HEK293 (cell line): ENCODE results near the gene NCKAP1.

ENCODE experiments used
- GLIS2 ChIP-seq: fragments of 450-650 bp; formaldehyde crosslinking; IDR thresholded peaks from 2 replicates; pipeline ENCODE4 v1.5.1; 2016; ENCODE audit warnings: missing biosample characterization, missing genetic modification characterization
- MEIS1 ChIP-seq: sonication (generic); formaldehyde crosslinking; IDR thresholded peaks from 2 replicates; pipeline ENCODE4 v1.8.1; 2022; ENCODE audit warnings: missing genetic modification reagents, mild to moderate bottlenecking, borderline replicate concordance
- PRDM1 ChIP-seq: fragments of 450-650 bp; formaldehyde crosslinking; IDR thresholded peaks from 2 replicates; pipeline ENCODE4; 2016; ENCODE audit warnings: missing biosample characterization, missing genetic modification characterization
- SETDB1 ChIP-seq: IDR thresholded peaks from one replicate; pipeline ENCODE4 v1.6.1; 2017; ENCODE audit warnings: mild to moderate bottlenecking, low read length, moderate library complexity, mixed read lengths; ENCODE audit not compliant: insufficient read length
- YY1 ChIP-seq: fragments of 450-650 bp; formaldehyde crosslinking; IDR thresholded peaks from 2 replicates; pipeline ENCODE4 v1.5.1; 2018; ENCODE audit warnings: missing biosample characterization, missing genetic modification characterization
- ZBTB1 ChIP-seq: fragments of 450-650 bp; formaldehyde crosslinking; IDR thresholded peaks from 2 replicates; pipeline ENCODE4 v1.5.1; 2016; ENCODE audit warnings: missing biosample characterization, missing genetic modification characterization
- ZBTB48 ChIP-seq: fragments of 450-650 bp; formaldehyde crosslinking; IDR thresholded peaks from 2 replicates; pipeline ENCODE4 v1.5.1; 2016; ENCODE audit warnings: missing biosample characterization, missing genetic modification characterization
- ZFP69B ChIP-seq: fragments of 450-650 bp; formaldehyde crosslinking; IDR thresholded peaks from 2 replicates; pipeline ENCODE4 v1.5.1; 2016; ENCODE audit warnings: missing biosample characterization, missing genetic modification characterization
- ZIC2 ChIP-seq: fragments of 450-650 bp; formaldehyde crosslinking; IDR thresholded peaks from 2 replicates; pipeline ENCODE4 v1.5.1; 2016; ENCODE audit warnings: missing biosample characterization, missing genetic modification characterization
- ZNF114 ChIP-seq: fragments of 450-650 bp; formaldehyde crosslinking; IDR thresholded peaks from 2 replicates; pipeline ENCODE4 v1.5.0; 2017; ENCODE audit warnings: missing biosample characterization, missing genetic modification characterization
- ZNF121 ChIP-seq: fragments of 450-650 bp; formaldehyde crosslinking; IDR thresholded peaks from 2 replicates; pipeline ENCODE4 v1.5.1; 2016; ENCODE audit warnings: missing biosample characterization, missing genetic modification characterization
- ZNF132 ChIP-seq: fragments of 450-650 bp; formaldehyde crosslinking; IDR thresholded peaks from 2 replicates; pipeline ENCODE4 v1.5.1; 2017; ENCODE audit warnings: missing biosample characterization, missing genetic modification characterization, borderline replicate concordance
- ZNF169 ChIP-seq: fragments of 450-650 bp; formaldehyde crosslinking; IDR thresholded peaks from 2 replicates; pipeline ENCODE4 v1.5.1; 2016; ENCODE audit warnings: missing biosample characterization, missing genetic modification characterization
- ZNF174 ChIP-seq: fragments of 450-650 bp; formaldehyde crosslinking; IDR thresholded peaks from 2 replicates; pipeline ENCODE4 v1.5.0; 2017; ENCODE audit warnings: missing biosample characterization, mild to moderate bottlenecking, missing genetic modification characterization
- ZNF324 ChIP-seq: fragments of 450-650 bp; formaldehyde crosslinking; IDR thresholded peaks from 2 replicates; pipeline ENCODE4 v1.5.1; 2016; ENCODE audit warnings: missing biosample characterization, missing genetic modification characterization
- ZNF423 ChIP-seq: fragments of 450-650 bp; formaldehyde crosslinking; IDR thresholded peaks from 2 replicates; pipeline ENCODE4 v1.5.1; 2016; ENCODE audit warnings: missing biosample characterization, missing genetic modification characterization
- ZNF561 ChIP-seq: fragments of 450-650 bp; IDR thresholded peaks from 2 replicates; pipeline ENCODE4 v1.5.1; 2018; ENCODE audit warnings: missing biosample characterization, missing genetic modification characterization, borderline replicate concordance
- ZNF623 ChIP-seq: fragments of 450-650 bp; formaldehyde crosslinking; IDR thresholded peaks from 2 replicates; pipeline ENCODE4 v1.5.1; 2016; ENCODE audit warnings: missing biosample characterization, missing genetic modification characterization
- ZNF707 ChIP-seq: fragments of 450-650 bp; formaldehyde crosslinking; IDR thresholded peaks from 2 replicates; pipeline ENCODE4 v1.5.1; 2016; ENCODE audit warnings: missing biosample characterization, missing genetic modification characterization
- ZNF776 ChIP-seq: fragments of 450-650 bp; formaldehyde crosslinking; IDR thresholded peaks from 2 replicates; pipeline ENCODE4 v1.5.0; 2017; ENCODE audit warnings: missing biosample characterization, missing genetic modification characterization, borderline replicate concordance
- ZSCAN16 ChIP-seq: fragments of 450-650 bp; formaldehyde crosslinking; IDR thresholded peaks from 2 replicates; pipeline ENCODE4 v1.5.1; 2016; ENCODE audit warnings: missing biosample characterization, missing genetic modification characterization
- TF ChIP-seq, protein P1 (sequence below): fragments of 450-650 bp; formaldehyde crosslinking; IDR thresholded peaks from 2 replicates; pipeline ENCODE4 v1.5.1; 2016; ENCODE audit warnings: missing biosample characterization, missing genetic modification characterization
- TF ChIP-seq, protein P2 (sequence below): fragments of 450-650 bp; formaldehyde crosslinking; IDR thresholded peaks from 2 replicates; pipeline ENCODE4 v1.5.0; 2017; ENCODE audit warnings: missing biosample characterization, missing genetic modification characterization, borderline replicate concordance
- TF ChIP-seq, protein P3 (sequence below): IDR thresholded peaks from 2 replicates; pipeline ENCODE4 v1.6.1; 2011; ENCODE audit warnings: mild to moderate bottlenecking, low read depth, low read length, borderline replicate concordance
- TF ChIP-seq, protein P4 (sequence below): fragments of 450-650 bp; formaldehyde crosslinking; IDR thresholded peaks from 2 replicates; pipeline ENCODE4 v1.5.1; 2016; ENCODE audit warnings: missing biosample characterization, missing genetic modification characterization
- TF ChIP-seq, protein P5 (sequence below): fragments of 450-650 bp; formaldehyde crosslinking; IDR thresholded peaks from 2 replicates; pipeline ENCODE4 v1.5.1; 2016; ENCODE audit warnings: missing biosample characterization, missing genetic modification characterization
- TF ChIP-seq, protein P6 (sequence below): fragments of 450-650 bp; formaldehyde crosslinking; IDR thresholded peaks from 2 replicates; pipeline ENCODE4 v1.5.1; 2016; ENCODE audit warnings: missing biosample characterization, missing genetic modification characterization

NCKAP1 gene

DNA sequence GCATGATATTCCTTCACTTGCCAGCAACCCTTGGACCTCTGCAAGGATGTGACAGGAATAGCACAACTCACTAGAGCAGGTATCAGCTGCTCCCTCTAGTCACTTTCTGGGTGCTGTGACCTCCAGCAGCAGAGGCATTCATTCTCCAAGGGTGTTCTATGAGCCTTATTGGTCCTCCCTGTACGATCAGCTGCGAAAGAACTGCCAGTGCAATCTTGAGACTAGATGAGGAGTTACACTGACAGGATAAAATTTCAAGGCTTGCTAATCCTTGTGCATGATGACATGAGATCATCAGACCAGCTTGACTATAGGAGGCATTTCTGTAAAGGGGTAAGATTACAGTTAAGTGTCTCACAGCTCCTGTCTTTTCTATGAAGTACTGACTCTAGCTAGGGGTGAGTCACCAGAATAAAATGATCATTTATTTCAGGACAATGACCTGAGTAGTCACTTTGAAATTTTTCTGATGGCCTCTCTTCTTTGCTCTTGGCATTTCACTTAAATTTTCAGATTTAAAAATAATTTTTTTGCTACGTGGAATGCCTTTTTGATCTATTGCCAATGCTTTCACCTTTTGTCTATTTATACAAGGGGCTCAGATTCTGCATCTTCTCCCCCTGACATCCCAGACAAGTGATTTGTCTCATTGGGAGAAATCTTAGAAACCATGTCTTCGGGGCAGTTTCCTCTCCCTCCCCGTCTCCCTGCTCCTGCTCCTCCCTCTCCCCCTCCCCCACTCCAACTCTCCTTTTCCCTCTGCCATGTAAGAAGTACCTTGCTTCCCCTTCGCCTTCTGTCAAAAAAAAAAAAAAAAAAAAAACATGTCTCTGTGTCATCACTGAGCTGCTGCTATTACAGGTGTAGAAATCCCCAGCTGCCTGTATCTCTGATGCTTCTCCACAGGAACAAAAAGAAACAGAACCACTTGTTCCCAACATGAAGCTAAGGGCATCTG, 122.6 kb downstream of the NCKAP1 start (continued):
- TF ChIP-seq MEIS1 (CRISPR knock-in tag) = no peak
- TF ChIP-seq ZBTB48 (tag by site-specific recombination) = no peak
- no peak for TF ChIP-seq ZNF121 (tag by site-specific recombination)
- 0 out of 2 replicates have a peak, but pooled peaks have one; percentile 11 for TF ChIP-seq ZIC2 (tag by site-specific recombination)
- no peak for TF ChIP-seq ZNF623
- TF ChIP-seq, protein P1, sequence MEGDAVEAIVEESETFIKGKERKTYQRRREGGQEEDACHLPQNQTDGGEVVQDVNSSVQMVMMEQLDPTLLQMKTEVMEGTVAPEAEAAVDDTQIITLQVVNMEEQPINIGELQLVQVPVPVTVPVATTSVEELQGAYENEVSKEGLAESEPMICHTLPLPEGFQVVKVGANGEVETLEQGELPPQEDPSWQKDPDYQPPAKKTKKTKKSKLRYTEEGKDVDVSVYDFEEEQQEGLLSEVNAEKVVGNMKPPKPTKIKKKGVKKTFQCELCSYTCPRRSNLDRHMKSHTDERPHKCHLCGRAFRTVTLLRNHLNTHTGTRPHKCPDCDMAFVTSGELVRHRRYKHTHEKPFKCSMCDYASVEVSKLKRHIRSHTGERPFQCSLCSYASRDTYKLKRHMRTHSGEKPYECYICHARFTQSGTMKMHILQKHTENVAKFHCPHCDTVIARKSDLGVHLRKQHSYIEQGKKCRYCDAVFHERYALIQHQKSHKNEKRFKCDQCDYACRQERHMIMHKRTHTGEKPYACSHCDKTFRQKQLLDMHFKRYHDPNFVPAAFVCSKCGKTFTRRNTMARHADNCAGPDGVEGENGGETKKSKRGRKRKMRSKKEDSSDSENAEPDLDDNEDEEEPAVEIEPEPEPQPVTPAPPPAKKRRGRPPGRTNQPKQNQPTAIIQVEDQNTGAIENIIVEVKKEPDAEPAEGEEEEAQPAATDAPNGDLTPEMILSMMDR = no peak
- TF ChIP-seq, protein P2, sequence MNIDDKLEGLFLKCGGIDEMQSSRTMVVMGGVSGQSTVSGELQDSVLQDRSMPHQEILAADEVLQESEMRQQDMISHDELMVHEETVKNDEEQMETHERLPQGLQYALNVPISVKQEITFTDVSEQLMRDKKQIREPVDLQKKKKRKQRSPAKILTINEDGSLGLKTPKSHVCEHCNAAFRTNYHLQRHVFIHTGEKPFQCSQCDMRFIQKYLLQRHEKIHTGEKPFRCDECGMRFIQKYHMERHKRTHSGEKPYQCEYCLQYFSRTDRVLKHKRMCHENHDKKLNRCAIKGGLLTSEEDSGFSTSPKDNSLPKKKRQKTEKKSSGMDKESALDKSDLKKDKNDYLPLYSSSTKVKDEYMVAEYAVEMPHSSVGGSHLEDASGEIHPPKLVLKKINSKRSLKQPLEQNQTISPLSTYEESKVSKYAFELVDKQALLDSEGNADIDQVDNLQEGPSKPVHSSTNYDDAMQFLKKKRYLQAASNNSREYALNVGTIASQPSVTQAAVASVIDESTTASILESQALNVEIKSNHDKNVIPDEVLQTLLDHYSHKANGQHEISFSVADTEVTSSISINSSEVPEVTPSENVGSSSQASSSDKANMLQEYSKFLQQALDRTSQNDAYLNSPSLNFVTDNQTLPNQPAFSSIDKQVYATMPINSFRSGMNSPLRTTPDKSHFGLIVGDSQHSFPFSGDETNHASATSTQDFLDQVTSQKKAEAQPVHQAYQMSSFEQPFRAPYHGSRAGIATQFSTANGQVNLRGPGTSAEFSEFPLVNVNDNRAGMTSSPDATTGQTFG (tag by site-specific recombination) = no peak
- TF ChIP-seq, protein P3, sequence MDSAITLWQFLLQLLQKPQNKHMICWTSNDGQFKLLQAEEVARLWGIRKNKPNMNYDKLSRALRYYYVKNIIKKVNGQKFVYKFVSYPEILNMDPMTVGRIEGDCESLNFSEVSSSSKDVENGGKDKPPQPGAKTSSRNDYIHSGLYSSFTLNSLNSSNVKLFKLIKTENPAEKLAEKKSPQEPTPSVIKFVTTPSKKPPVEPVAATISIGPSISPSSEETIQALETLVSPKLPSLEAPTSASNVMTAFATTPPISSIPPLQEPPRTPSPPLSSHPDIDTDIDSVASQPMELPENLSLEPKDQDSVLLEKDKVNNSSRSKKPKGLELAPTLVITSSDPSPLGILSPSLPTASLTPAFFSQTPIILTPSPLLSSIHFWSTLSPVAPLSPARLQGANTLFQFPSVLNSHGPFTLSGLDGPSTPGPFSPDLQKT = no peak
- TF ChIP-seq ZNF776 (tag by site-specific recombination) = no peak
- no peak for TF ChIP-seq YY1 (tag by site-specific recombination)
- 0 out of 2 replicates have a peak, but pooled peaks have one; percentile 21 for TF ChIP-seq ZNF324
- no peak for TF ChIP-seq ZNF132 (tag by site-specific recombination)
- no peak for TF ChIP-seq ZNF174 (tag by site-specific recombination)
- TF ChIP-seq PRDM1 (tag by site-specific recombination) = peak; percentile 84
- TF ChIP-seq ZBTB1 (tag by site-specific recombination) = no peak
- no peak for TF ChIP-seq SETDB1
- TF ChIP-seq, protein P4, sequence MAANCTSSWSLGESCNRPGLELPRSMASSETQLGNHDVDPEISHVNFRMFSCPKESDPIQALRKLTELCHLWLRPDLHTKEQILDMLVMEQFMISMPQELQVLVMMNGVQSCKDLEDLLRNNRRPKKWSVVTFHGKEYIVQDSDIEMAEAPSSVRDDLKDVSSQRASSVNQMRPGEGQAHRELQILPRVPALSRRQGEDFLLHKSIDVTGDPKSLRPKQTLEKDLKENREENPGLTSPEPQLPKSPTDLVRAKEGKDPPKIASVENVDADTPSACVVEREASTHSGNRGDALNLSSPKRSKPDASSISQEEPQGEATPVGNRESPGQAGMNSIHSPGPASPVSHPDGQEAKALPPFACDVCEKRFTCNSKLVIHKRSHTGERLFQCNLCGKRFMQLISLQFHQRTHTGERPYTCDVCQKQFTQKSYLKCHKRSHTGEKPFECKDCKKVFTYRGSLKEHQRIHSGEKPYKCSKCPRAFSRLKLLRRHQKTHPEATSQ (tag by site-specific recombination) = no peak
- TF ChIP-seq ZNF114 (tag by site-specific recombination) = no peak
- no peak for TF ChIP-seq ZNF423
- no peak for TF ChIP-seq ZNF707 (tag by site-specific recombination)
- TF ChIP-seq ZSCAN16 (tag by site-specific recombination) = peak; percentile 82
- TF ChIP-seq, protein P5, sequence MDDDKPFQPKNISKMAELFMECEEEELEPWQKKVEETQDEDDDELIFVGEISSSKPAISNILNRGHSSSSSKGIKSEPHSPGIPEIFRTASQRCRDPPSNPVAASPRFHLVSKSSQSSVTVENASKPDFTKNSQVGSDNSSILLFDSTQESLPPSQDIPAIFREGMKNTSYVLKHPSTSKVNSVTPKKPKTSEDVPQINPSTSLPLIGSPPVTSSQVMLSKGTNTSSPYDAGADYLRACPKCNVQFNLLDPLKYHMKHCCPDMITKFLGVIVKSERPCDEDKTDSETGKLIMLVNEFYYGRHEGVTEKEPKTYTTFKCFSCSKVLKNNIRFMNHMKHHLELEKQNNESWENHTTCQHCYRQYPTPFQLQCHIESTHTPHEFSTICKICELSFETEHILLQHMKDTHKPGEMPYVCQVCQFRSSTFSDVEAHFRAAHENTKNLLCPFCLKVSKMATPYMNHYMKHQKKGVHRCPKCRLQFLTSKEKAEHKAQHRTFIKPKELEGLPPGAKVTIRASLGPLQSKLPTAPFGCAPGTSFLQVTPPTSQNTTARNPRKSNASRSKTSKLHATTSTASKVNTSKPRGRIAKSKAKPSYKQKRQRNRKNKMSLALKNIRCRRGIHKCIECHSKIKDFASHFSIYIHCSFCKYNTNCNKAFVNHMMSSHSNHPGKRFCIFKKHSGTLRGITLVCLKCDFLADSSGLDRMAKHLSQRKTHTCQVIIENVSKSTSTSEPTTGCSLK (tag by site-specific recombination) = no peak
- TF ChIP-seq, protein P6, sequence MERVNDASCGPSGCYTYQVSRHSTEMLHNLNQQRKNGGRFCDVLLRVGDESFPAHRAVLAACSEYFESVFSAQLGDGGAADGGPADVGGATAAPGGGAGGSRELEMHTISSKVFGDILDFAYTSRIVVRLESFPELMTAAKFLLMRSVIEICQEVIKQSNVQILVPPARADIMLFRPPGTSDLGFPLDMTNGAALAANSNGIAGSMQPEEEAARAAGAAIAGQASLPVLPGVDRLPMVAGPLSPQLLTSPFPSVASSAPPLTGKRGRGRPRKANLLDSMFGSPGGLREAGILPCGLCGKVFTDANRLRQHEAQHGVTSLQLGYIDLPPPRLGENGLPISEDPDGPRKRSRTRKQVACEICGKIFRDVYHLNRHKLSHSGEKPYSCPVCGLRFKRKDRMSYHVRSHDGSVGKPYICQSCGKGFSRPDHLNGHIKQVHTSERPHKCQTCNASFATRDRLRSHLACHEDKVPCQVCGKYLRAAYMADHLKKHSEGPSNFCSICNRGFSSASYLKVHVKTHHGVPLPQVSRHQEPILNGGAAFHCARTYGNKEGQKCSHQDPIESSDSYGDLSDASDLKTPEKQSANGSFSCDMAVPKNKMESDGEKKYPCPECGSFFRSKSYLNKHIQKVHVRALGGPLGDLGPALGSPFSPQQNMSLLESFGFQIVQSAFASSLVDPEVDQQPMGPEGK = no peak
- no peak for TF ChIP-seq ZFP69B (tag by site-specific recombination)
- TF ChIP-seq ZNF561 (tag by site-specific recombination) = no peak
- TF ChIP-seq GLIS2 (tag by site-specific recombination) = no peak
- TF ChIP-seq ZNF169 (tag by site-specific recombination) = no peak
